Keratinocyte (primary cell): Measurements from ENCODE around the gene HK1. TPM values are rescaled to one million over a fixed set of nuclear protein-coding genes. Genes with fewer than 3 reads are reported as not detected.
A peak's percentile ranks its signal among the peaks of the same experiment; 100 is the strongest.

ENCODE experiments used
- DNase-seq: peaks from one replicate; pipeline ENCODE4 v3.0.0-alpha.2; 2011; ENCODE audit warnings: low read depth, missing footprints, low spot score
- FAIRE-seq: peaks from 2 replicates; lab custom pipeline; 2011; peaks lifted over from hg19 to GRCh38; lab: Jason Lieb, UNC
- H2AFZ ChIP-seq: 2 replicates; pipeline ENCODE4 v1.6.0; 2012; ENCODE audit warnings: low read length, control low read depth, inconsistent platforms; ENCODE audit not compliant: control insufficient read depth
- H3K27ac ChIP-seq: 2 replicates; pipeline ENCODE4 v1.5.1; 2011; ENCODE audit warnings: low read length; ENCODE audit not compliant: control insufficient read depth, insufficient read depth
- H3K27me3 ChIP-seq: 3 replicates; pipeline ENCODE4 v1.6.0; 2011; ENCODE audit warnings: low read length; ENCODE audit not compliant: control insufficient read depth, insufficient read depth; ENCODE audit errors: extremely low read depth
- H3K36me3 ChIP-seq, 2 experiments: 2 replicates in 1 of 2; 3 replicates in 1 of 2; pipeline ENCODE4 v1.5.1; 2011; ENCODE audit warnings: low read length in 2 of 2, mild to moderate bottlenecking in 1 of 2; ENCODE audit not compliant: control insufficient read depth in 2 of 2, insufficient read depth in 2 of 2; ENCODE audit errors: extremely low read depth in 1 of 2
- H3K4me1 ChIP-seq: 3 replicates; pipeline ENCODE4 v1.5.1; 2011; ENCODE audit warnings: low read length; ENCODE audit not compliant: control insufficient read depth, insufficient read depth; ENCODE audit errors: extremely low read depth
- H3K4me2 ChIP-seq: 3 replicates; pipeline ENCODE4 v1.6.0; 2011; ENCODE audit warnings: low read depth, low read length; ENCODE audit not compliant: control insufficient read depth, insufficient read depth; ENCODE audit errors: extremely low read depth
- H3K4me3 ChIP-seq, 3 experiments: fragments of 200-600 bp in 1 of 3; sonication (generic) in 1 of 3; 2 replicates in 2 of 3; 3 replicates in 1 of 3; pipeline ENCODE4 v1.5.1; 2011 to 2016; ENCODE audit warnings: low read length in 3 of 3, mild to moderate bottlenecking in 3 of 3, control low read depth in 2 of 3, inconsistent platforms in 1 of 3, low read depth in 1 of 3, mixed read lengths in 1 of 3, mixed run types in 1 of 3, moderate library complexity in 1 of 3; ENCODE audit not compliant: control insufficient read depth in 2 of 3, insufficient read depth in 2 of 3; ENCODE audit errors: extremely low read depth in 1 of 3
- H3K79me2 ChIP-seq: 2 replicates; pipeline ENCODE4 v1.6.0; 2012; ENCODE audit warnings: low read length; ENCODE audit not compliant: control insufficient read depth, insufficient read depth
- H3K9ac ChIP-seq: 3 replicates; pipeline ENCODE4 v1.6.0; 2011; ENCODE audit warnings: low read length; ENCODE audit not compliant: control insufficient read depth, insufficient read depth; ENCODE audit errors: extremely low read depth
- H3K9me1 ChIP-seq: 3 replicates; pipeline ENCODE4 v1.6.0; 2011; ENCODE audit warnings: low read length; ENCODE audit not compliant: control insufficient read depth, insufficient read depth; ENCODE audit errors: extremely low read depth
- H3K9me3 ChIP-seq: 2 replicates; pipeline ENCODE4 v1.5.1; 2012; ENCODE audit warnings: low read depth, low read length; ENCODE audit not compliant: control insufficient read depth
- H4K20me1 ChIP-seq: 3 replicates; pipeline ENCODE4 v1.6.0; 2011; ENCODE audit warnings: low read length; ENCODE audit not compliant: control insufficient read depth, insufficient read depth; ENCODE audit errors: extremely low read depth
- CTCF ChIP-seq, 3 experiments: IDR thresholded peaks in 1 of 3; conservative IDR thresholded peaks in 1 of 3; optimal IDR thresholded peaks in 1 of 3; 2 replicates in 2 of 3; 3 replicates in 1 of 3; pipeline versions ENCODE3 to v1.5.1; 2011; ENCODE audit warnings: low read length in 3 of 3, mild to moderate bottlenecking in 3 of 3, moderate library complexity in 2 of 3, control low read depth in 1 of 3, inconsistent platforms in 1 of 3; ENCODE audit not compliant: insufficient read depth in 2 of 3; ENCODE audit errors: extremely low read depth in 1 of 3
- EZH2 ChIP-seq: IDR thresholded peaks from one replicate; pipeline ENCODE4 v1.6.1; 2012; ENCODE audit warnings: inconsistent platforms, mild to moderate bottlenecking, low read length, moderate library complexity
- dilution Hi-C: fragments of 300-500 bp; cut with MboI; formaldehyde crosslinking; loops from one replicate; pipeline ENCODE4 v1.7.0; 2020; ENCODE audit warnings: low sequenced_read_pairs; ENCODE audit not compliant: extremely low pct_ligation_motif_present
- polyA plus RNA-seq, 5 experiments: library from polyadenylated mRNA; depleted of rRNA in 3 of 5; stranded (reverse) in 3 of 5; stranded (forward) in 1 of 5; unstranded in 1 of 5; fragments of >200 nt; gene quantifications; 1 replicate in 1 of 5; 2 replicates in 3 of 5; 3 replicates in 1 of 5; pipeline versions ENCODE4 v1.2.1 to v1.2.3, GENCODE V29; 2011 to 2012; ENCODE audit warnings: missing spikeins in 2 of 5, low read depth in 1 of 5, low replicate concordance in 1 of 5

The HK1 gene
- polyA plus RNA-seq, 1 donor (not counting 4 experiments of a cell fraction or from before 2014, with no cell fraction given) = 106 TPM

GRCh38 chr10:69407621-69408301 is 129.5 kb downstream of the HK1 start:
- FAIRE-seq = no peak

GRCh38 chr10:69408318-69409175 is 130.3 kb downstream of the HK1 start:
- peak overlapping the region; percentile 74 for H3K4me2 ChIP-seq
- no peaks in the 10 kb centered on the region for H3K27me3 ChIP-seq
- FAIRE-seq (no peak), DNase-seq (peak; percentile 66)
- peaks cover 4% of the 10 kb centered on the region for H3K9me1 ChIP-seq
- peaks cover 0 to 1% of the 10 kb centered on the region in 2 experiments for H3K36me3 ChIP-seq
- TF ChIP-seq CTCF (optimal IDR thresholded peaks at IDR 0.05 in 1 of 3, IDR thresholded peaks at IDR 0.05 in 1 of 3, conservative IDR thresholded peaks at IDR 0.05 in 1 of 3; ENCODE audit: extremely low read depth in 1 of 3, insufficient read depth in 2 of 3, low read length in 3 of 3) (peak; percentile 20 to 81 (median 79)), EZH2 (no peak)
- peaks cover 27% of the 10 kb centered on the region for H3K4me1 ChIP-seq
- dilution Hi-C loops = no loop called here
- H2AFZ ChIP-seq = peak overlapping the region; percentile 78
- H3K4me3 ChIP-seq = peak overlapping the region in 1 of 3 experiments; percentile 45
- H3K9ac ChIP-seq = peak overlapping the region; percentile 60
- H3K79me2 ChIP-seq = no peaks in the 10 kb centered on the region
- peak overlapping the region; percentile 54 for H3K27ac ChIP-seq
- H4K20me1 ChIP-seq = no peaks in the 10 kb centered on the region
- no peaks in the 10 kb centered on the region for H3K9me3 ChIP-seq

More at GRCh38 chr10:69407621-69408301, 129.5 kb downstream of the HK1 start:
- TF ChIP-seq CTCF (optimal IDR thresholded peaks at IDR 0.05 in 1 of 3, IDR thresholded peaks at IDR 0.05 in 1 of 3, conservative IDR thresholded peaks at IDR 0.05 in 1 of 3; ENCODE audit: extremely low read depth in 1 of 3, insufficient read depth in 2 of 3, low read length in 3 of 3) (peak in 1 of 3 experiments; percentile 58), EZH2 (no peak)
- H3K9ac ChIP-seq = no peak overlapping the region
- dilution Hi-C loops = no loop called here
- peaks cover 2 to 3% of the 10 kb centered on the region in 2 experiments for H3K36me3 ChIP-seq
- H3K4me2 ChIP-seq = no peak overlapping the region
- H3K9me3 ChIP-seq = no peaks in the 10 kb centered on the region
- peaks cover 27% of the 10 kb centered on the region for H3K4me1 ChIP-seq
- no peak overlapping the region for H2AFZ ChIP-seq
- H3K79me2 ChIP-seq = no peaks in the 10 kb centered on the region
- no peak overlapping the region for H3K27ac ChIP-seq
- peaks cover 4% of the 10 kb centered on the region for H3K9me1 ChIP-seq
- no peaks in the 10 kb centered on the region for H4K20me1 ChIP-seq
- H3K4me3 ChIP-seq = no peak overlapping the region
- no peak for DNase-seq
- no peaks in the 10 kb centered on the region for H3K27me3 ChIP-seq
